SU-DHL-6 (cell line): Measurements from ENCODE around the gene OPA1.

ENCODE experiments used
- H2AFZ ChIP-seq: fragments of 200-600 bp; sonication (generic); 2 replicates; pipeline ENCODE4 v1.6.1; 2014; ENCODE audit warnings: low read depth, mild to moderate bottlenecking, moderate library complexity, mixed read lengths, antibody characterized with exemption, low read length; ENCODE audit not compliant: severe bottlenecking
- H3F3A ChIP-seq: fragments of 200-600 bp; shearing (Covaris generic); 2 replicates; pipeline ENCODE4 v1.6.0; 2016; ENCODE audit warnings: antibody characterized with exemption, mild to moderate bottlenecking; ENCODE audit not compliant: insufficient read depth
- H3K27ac ChIP-seq: fragments of 200-600 bp; sonication (generic); 2 replicates; pipeline ENCODE4 v1.5.1; 2016; ENCODE audit warnings: low read depth, mild to moderate bottlenecking, low read length, moderate library complexity, mixed read lengths
- H3K27me3 ChIP-seq: fragments of 200-600 bp; sonication (generic), shearing (Covaris generic); 2 replicates; pipeline ENCODE4 v1.6.0; 2014; ENCODE audit warnings: mild to moderate bottlenecking, low read length
- H3K36me3 ChIP-seq: fragments of 200-600 bp; sonication (generic); 2 replicates; pipeline ENCODE4 v1.6.1; 2014; ENCODE audit warnings: mild to moderate bottlenecking, low read length, mixed read lengths
- H3K4me2 ChIP-seq: fragments of 300-600, 200-600 bp; shearing (Covaris generic), sonication (generic); 2 replicates; pipeline ENCODE4 v1.6.0; 2014; ENCODE audit warnings: low read length, low read depth, mild to moderate bottlenecking; ENCODE audit not compliant: poor library complexity, severe bottlenecking
- H3K4me3 ChIP-seq: fragments of 200-600 bp; sonication (generic); 2 replicates; pipeline ENCODE4 v1.5.1; 2014; ENCODE audit warnings: antibody characterized with exemption, low read length, mild to moderate bottlenecking, mixed read lengths; ENCODE audit not compliant: insufficient read depth, poor library complexity, severe bottlenecking
- H3K79me2 ChIP-seq: fragments of 200-600 bp; sonication (generic); 2 replicates; pipeline ENCODE4 v1.6.1; 2014; ENCODE audit warnings: mild to moderate bottlenecking, low read length, moderate library complexity; ENCODE audit not compliant: insufficient read depth
- H3K9ac ChIP-seq: fragments of 200-600 bp; sonication (generic); 2 replicates; pipeline ENCODE4 v1.7.0; 2014; ENCODE audit warnings: mild to moderate bottlenecking, low read length
- H3K9me2 ChIP-seq: fragments of 200-600 bp; sonication (generic); replicated peaks from 2 replicates; pipeline ENCODE4 v1.6.1; 2014; ENCODE audit warnings: low read length; ENCODE audit not compliant: insufficient read depth
- H3K9me3 ChIP-seq: fragments of 200-600 bp; sonication (generic); 2 replicates; pipeline ENCODE4 v1.6.1; 2014; ENCODE audit warnings: low read length, mixed read lengths; ENCODE audit not compliant: insufficient read depth
- H4K20me1 ChIP-seq: fragments of 200-600 bp; sonication (generic); 2 replicates; pipeline ENCODE4 v1.6.1; 2014; ENCODE audit warnings: low read depth, mild to moderate bottlenecking, antibody characterized with exemption, low read length, moderate library complexity, mixed read lengths
- CTCF ChIP-seq: fragments of 200-600 bp; sonication (generic); IDR thresholded peaks from one replicate; pipeline ENCODE4 v1.5.1; 2017; ENCODE audit warnings: antibody characterized with exemption, mild to moderate bottlenecking, low read length, moderate library complexity; ENCODE audit not compliant: insufficient read depth, poor library complexity, severe bottlenecking
- EZH2phosphoT487 ChIP-seq: fragments of 200-600 bp; sonication (generic), shearing (Covaris generic); conservative IDR thresholded peaks from 2 replicates; pipeline ENCODE4 v1.6.1; 2018; ENCODE audit warnings: mild to moderate bottlenecking, antibody characterized with exemption, low read length, moderate library complexity, mixed read lengths

OPA1 gene

GRCh38 chr3:193711523-193711963, 118.5 kb downstream of the OPA1 start:
- Histone ChIP-seq H3K27me3 (no peaks in the 10 kb centered on the region), H2AFZ (no peak overlapping the region), H3K79me2 (no peaks in the 10 kb centered on the region), H3K4me2 (no peak overlapping the region), H3K27ac (no peak overlapping the region), H3K9ac (no peak overlapping the region), H4K20me1 (no peaks in the 10 kb centered on the region), H3K4me3 (no peak overlapping the region), H3K9me3 (peaks cover 24% of the 10 kb centered on the region), H3K9me2 (no peaks in the 10 kb centered on the region), H3K36me3 (no peaks in the 10 kb centered on the region), H3F3A (no peaks in the 10 kb centered on the region)
- TF ChIP-seq EZH2phosphoT487 (no peak), CTCF (no peak)

GRCh38 chr3:193711964-193712598, 119.1 kb downstream of the OPA1 start:
- Histone ChIP-seq H3K36me3 (no peaks in the 10 kb centered on the region), H3K9me3 (peaks cover 24% of the 10 kb centered on the region), H3K4me3 (no peak overlapping the region), H3K27ac (no peak overlapping the region), H3K27me3 (no peaks in the 10 kb centered on the region), H3K4me2 (no peak overlapping the region), H3F3A (no peaks in the 10 kb centered on the region), H2AFZ (no peak overlapping the region), H3K9ac (no peak overlapping the region), H3K79me2 (no peaks in the 10 kb centered on the region), H3K9me2 (no peaks in the 10 kb centered on the region), H4K20me1 (no peaks in the 10 kb centered on the region)
- TF ChIP-seq CTCF (no peak), EZH2phosphoT487 (no peak)

- H4K20me1 ChIP-seq, result no peaks in the 10 kb centered on the region
- H3K4me2 ChIP-seq, result no peak overlapping the region
- H3K4me3 ChIP-seq, result no peak overlapping the region
- H2AFZ ChIP-seq, result no peak overlapping the region
- H3K79me2 ChIP-seq, result no peaks in the 10 kb centered on the region
- H3K9ac ChIP-seq, result no peak overlapping the region
- no peaks in the 10 kb centered on the region for H3K9me2 ChIP-seq
- no peaks in the 10 kb centered on the region for H3F3A ChIP-seq
- no peaks in the 10 kb centered on the region for H3K27me3 ChIP-seq
- TF ChIP-seq EZH2phosphoT487, result no peak
- TF ChIP-seq CTCF, result no peak
- no peak overlapping the region for H3K27ac ChIP-seq
- H3K36me3 ChIP-seq, result no peaks in the 10 kb centered on the region
- peaks cover 24% of the 10 kb centered on the region for H3K9me3 ChIP-seq
Observed at GRCh38 chr3:193712938-193713337, 119.9 kb downstream of the OPA1 start.
